ENCODE data around the gene CDH13. TPM values are rescaled to one million over a fixed set of nuclear protein-coding genes. Genes with fewer than 3 reads are reported as not detected.

CDH13 gene
- total and polyA plus RNA-seq, 2 of the 8 experiments (the other 6 are each of a cell fraction or from before 2014, with no cell fraction given) = 2.3 to 2.4 TPM

DNA sequence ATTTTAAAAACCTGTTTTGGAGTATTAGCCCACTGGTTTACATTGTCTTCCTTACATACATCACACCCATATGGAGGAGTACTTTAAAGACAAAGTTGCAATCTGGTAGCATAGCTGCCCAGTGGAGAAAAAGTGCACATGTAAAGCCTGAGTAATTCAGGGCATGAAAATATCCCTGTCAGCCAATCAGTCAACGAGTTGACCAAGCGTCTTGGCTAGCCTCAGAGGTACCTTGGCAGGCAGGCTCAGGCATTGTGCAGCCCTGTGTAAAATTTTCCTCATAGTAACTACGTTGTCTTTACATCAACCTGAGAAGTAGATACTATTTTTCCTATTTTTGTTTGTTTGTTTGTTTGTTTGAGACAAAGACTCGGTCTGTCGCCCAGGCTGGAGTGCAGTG is 339.0 kb downstream of the CDH13 start:
- H2BK120ac ChIP-seq (replicated peaks; ENCODE audit: low read depth, low read length) = no peak overlapping the region
- H3K9ac ChIP-seq (replicated peaks in 1 of 4; ENCODE audit: extremely low read depth in 1 of 4, low read depth in 3 of 4, low read length in 3 of 4) = no peak overlapping the region
- H3K56ac ChIP-seq (replicated peaks; ENCODE audit: insufficient read length, low read depth, low read length) = no peak overlapping the region
- no peak overlapping the region for H3K27ac ChIP-seq (ENCODE audit: low read depth, low read length)
- no peak overlapping the region for H4K91ac ChIP-seq (replicated peaks; ENCODE audit: insufficient read length, low read length)
- no peak overlapping the region for H3K14ac ChIP-seq (ENCODE audit: insufficient read length)
- H4K8ac ChIP-seq (ENCODE audit: extremely low read depth, insufficient read depth, low read length) = no peak overlapping the region
- DNase-seq (ENCODE audit: low read depth in 1 of 2, low spot score in 2 of 2) = no peak
- no peaks in the 10 kb centered on the region for H3K23me2 ChIP-seq (ENCODE audit: low read depth, low read length)
- no peaks in the 10 kb centered on the region for H3K79me1 ChIP-seq (ENCODE audit: low read depth, low read length)
- H2BK20ac ChIP-seq (ENCODE audit: low read length) = no peak overlapping the region
- H3K4me2 ChIP-seq (ENCODE audit: insufficient read depth in 1 of 2, low read depth in 2 of 2, low read length in 2 of 2) = no peak overlapping the region
- H2BK5ac ChIP-seq (ENCODE audit: low read depth, low read length) = no peak overlapping the region
- no peak overlapping the region for H3K23ac ChIP-seq (ENCODE audit: insufficient read length)
- H3K79me2 ChIP-seq (ENCODE audit: control insufficient read depth in 1 of 2, insufficient read depth in 2 of 2, low read length in 2 of 2) = no peaks in the 10 kb centered on the region
- H3K4ac ChIP-seq (replicated peaks; ENCODE audit: insufficient read length, low read depth, low read length) = no peak overlapping the region
- no peaks in the 10 kb centered on the region for H3K36me3 ChIP-seq (ENCODE audit: control insufficient read depth in 2 of 4, insufficient read depth in 4 of 4, low read length in 3 of 4)
- no peak overlapping the region for H2AK5ac ChIP-seq (ENCODE audit: low read depth, low read length)
- H4K20me1 ChIP-seq (replicated peaks in 1 of 2; ENCODE audit: control insufficient read depth in 1 of 2, insufficient read depth in 2 of 2, low read length in 2 of 2) = no peaks in the 10 kb centered on the region
- H2BK15ac ChIP-seq (ENCODE audit: low read length) = no peak overlapping the region
- H4K5ac ChIP-seq (ENCODE audit: insufficient read length, low read depth, low read length) = no peak overlapping the region
- FAIRE-seq = no peak
- POLR2A ChIA-PET (ENCODE audit: partially characterized antibody) = no interaction called here
- H2BK12ac ChIP-seq (ENCODE audit: low read depth, low read length) = no peak overlapping the region
- H3K4me1 ChIP-seq (replicated peaks in 1 of 4; ENCODE audit: control insufficient read depth in 3 of 4, insufficient read depth in 4 of 4, low read length in 3 of 4) = no peaks in the 10 kb centered on the region
- H3K18ac ChIP-seq (ENCODE audit: extremely low read depth, low read length) = no peak overlapping the region
- H3K9me3 ChIP-seq (ENCODE audit: insufficient read depth in 2 of 2, low read depth in 1 of 2, low read length in 1 of 2) = no peaks in the 10 kb centered on the region
- 91% methylated on average over 5 of the region's 5 CpGs; no CpG with 5 or more reads in 1 of the 2 experiments for WGBS, 2 experiments (ENCODE audit: extremely low coverage in 1 of 2, insufficient coverage in 1 of 2, insufficient read length in 1 of 2, insufficient replicate concordance in 2 of 2, low coverage in 1 of 2, low lambda C conversion rate in 2 of 2, missing lambda C conversion rate in 1 of 2)
- H3K4me3 ChIP-seq (ENCODE audit: extremely low read depth in 1 of 4, insufficient read depth in 2 of 4, low read depth in 3 of 4, low read length in 4 of 4) = no peak overlapping the region
- CTCF ChIA-PET (ENCODE audit: partially characterized antibody) = interaction anchor here (0.7 kb wide), 1 partner anchor 606 kb away, joined by 3 read pairs; no protein-coding TSS in a partner anchor
- H2AFZ ChIP-seq (ENCODE audit: low read length) = no peak overlapping the region
- no peaks in the 10 kb centered on the region for H3K27me3 ChIP-seq (replicated peaks in 1 of 4; ENCODE audit: control insufficient read depth in 3 of 4, extremely low read depth in 1 of 4, insufficient read depth in 3 of 4, low read length in 3 of 4)
- no peak for TF ChIP-seq HDAC2 (IDR thresholded peaks at IDR 0.05; ENCODE audit: borderline replicate concordance in 1 of 2, low read depth in 2 of 2, low read length in 2 of 2)
- TF ChIP-seq, protein P1, sequence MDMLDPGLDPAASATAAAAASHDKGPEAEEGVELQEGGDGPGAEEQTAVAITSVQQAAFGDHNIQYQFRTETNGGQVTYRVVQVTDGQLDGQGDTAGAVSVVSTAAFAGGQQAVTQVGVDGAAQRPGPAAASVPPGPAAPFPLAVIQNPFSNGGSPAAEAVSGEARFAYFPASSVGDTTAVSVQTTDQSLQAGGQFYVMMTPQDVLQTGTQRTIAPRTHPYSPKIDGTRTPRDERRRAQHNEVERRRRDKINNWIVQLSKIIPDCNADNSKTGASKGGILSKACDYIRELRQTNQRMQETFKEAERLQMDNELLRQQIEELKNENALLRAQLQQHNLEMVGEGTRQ (IDR thresholded peaks at IDR 0.05; ENCODE audit: low read length) = no peak
- no peak for TF ChIP-seq KDM5A (IDR thresholded peaks at IDR 0.05; ENCODE audit: low read length)
- TF ChIP-seq, protein P2, sequence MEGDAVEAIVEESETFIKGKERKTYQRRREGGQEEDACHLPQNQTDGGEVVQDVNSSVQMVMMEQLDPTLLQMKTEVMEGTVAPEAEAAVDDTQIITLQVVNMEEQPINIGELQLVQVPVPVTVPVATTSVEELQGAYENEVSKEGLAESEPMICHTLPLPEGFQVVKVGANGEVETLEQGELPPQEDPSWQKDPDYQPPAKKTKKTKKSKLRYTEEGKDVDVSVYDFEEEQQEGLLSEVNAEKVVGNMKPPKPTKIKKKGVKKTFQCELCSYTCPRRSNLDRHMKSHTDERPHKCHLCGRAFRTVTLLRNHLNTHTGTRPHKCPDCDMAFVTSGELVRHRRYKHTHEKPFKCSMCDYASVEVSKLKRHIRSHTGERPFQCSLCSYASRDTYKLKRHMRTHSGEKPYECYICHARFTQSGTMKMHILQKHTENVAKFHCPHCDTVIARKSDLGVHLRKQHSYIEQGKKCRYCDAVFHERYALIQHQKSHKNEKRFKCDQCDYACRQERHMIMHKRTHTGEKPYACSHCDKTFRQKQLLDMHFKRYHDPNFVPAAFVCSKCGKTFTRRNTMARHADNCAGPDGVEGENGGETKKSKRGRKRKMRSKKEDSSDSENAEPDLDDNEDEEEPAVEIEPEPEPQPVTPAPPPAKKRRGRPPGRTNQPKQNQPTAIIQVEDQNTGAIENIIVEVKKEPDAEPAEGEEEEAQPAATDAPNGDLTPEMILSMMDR (IDR thresholded peaks at IDR 0.05; ENCODE audit: control extremely low read depth in 1 of 3, insufficient read depth in 1 of 3, low read depth in 1 of 3, low read length in 3 of 3) = no peak
- no peak for TF ChIP-seq TEAD4 (IDR thresholded peaks at IDR 0.05; ENCODE audit: low read depth, low read length)
- TF ChIP-seq TAF1 (IDR thresholded peaks at IDR 0.05; ENCODE audit: low read depth, low read length) = no peak
- TF ChIP-seq RFX5 (IDR thresholded peaks at IDR 0.05; ENCODE audit: borderline replicate concordance, low read depth, low read length) = no peak
- TF ChIP-seq, protein P3, sequence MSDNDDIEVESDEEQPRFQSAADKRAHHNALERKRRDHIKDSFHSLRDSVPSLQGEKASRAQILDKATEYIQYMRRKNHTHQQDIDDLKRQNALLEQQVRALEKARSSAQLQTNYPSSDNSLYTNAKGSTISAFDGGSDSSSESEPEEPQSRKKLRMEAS (IDR thresholded peaks at IDR 0.05) = no peak
- TF ChIP-seq RXRA (IDR thresholded peaks at IDR 0.05; ENCODE audit: insufficient read depth, low read depth, low read length) = no peak
- TF ChIP-seq SP4 (IDR thresholded peaks at IDR 0.05; ENCODE audit: low read length) = no peak
- no peak for TF ChIP-seq PHF8 (conservative IDR thresholded peaks at IDR 0.05; ENCODE audit: low read depth, low read length)
